H1 (cell line): ENCODE measurements around the gene ZNF648. TPM values are rescaled to one million over a fixed set of nuclear protein-coding genes. Genes with fewer than 3 reads are reported as not detected.
"Not testable (repeated sequence)": the region's sequence is repeated elsewhere in the genome, so short reads cannot be mapped to it uniquely, and the experiment has no call there.

Experiments used
- CTCF ChIA-PET: fragments of 300-600 bp; sonication (Branson Sonifier 250); formaldehyde crosslinking; loops from one replicate; lab custom pipeline; 2021; ENCODE audit not compliant: partially characterized antibody; lab: Charles Lee
- POLR2A ChIA-PET: fragments of 300-600 bp; sonication (Branson Sonifier 250); formaldehyde crosslinking; loops from one replicate; lab custom pipeline; 2021; ENCODE audit warnings: inconsistent platforms; ENCODE audit not compliant: partially characterized antibody; lab: Charles Lee
- DNase-seq, 2 experiments: peaks; one replicate each; pipeline versions ENCODE4 v3.0.0 to v3.0.0-alpha.2; 2010 to 2022; ENCODE audit warnings: low spot score in 2 of 2, low read depth in 1 of 2, mixed read lengths in 1 of 2
- FAIRE-seq: peaks from 2 replicates; lab custom pipeline; 2011; peaks lifted over from hg19 to GRCh38; lab: Jason Lieb, UNC
- H2AFZ ChIP-seq: 2 replicates; pipeline ENCODE4 v1.8.1; 2012; ENCODE audit warnings: low read length, inconsistent platforms
- H2AK5ac ChIP-seq: 2 replicates; pipeline ENCODE4 v1.6.1; 2013; ENCODE audit warnings: low read depth, low read length
- H2BK120ac ChIP-seq: replicated peaks from 2 replicates; pipeline ENCODE3; 2013; ENCODE audit warnings: low read depth, low read length, inconsistent platforms
- H2BK12ac ChIP-seq: 2 replicates; pipeline ENCODE4 v1.6.1; 2013; ENCODE audit warnings: low read depth, low read length
- H2BK15ac ChIP-seq: 2 replicates; pipeline ENCODE4 v1.6.1; 2013; ENCODE audit warnings: low read length
- H2BK20ac ChIP-seq: 2 replicates; pipeline ENCODE4 v1.6.1; 2013; ENCODE audit warnings: low read length
- H2BK5ac ChIP-seq: 2 replicates; pipeline ENCODE4 v1.6.1; 2013; ENCODE audit warnings: low read depth, low read length
- H3K14ac ChIP-seq: 2 replicates; pipeline ENCODE4 v1.6.1; 2013; ENCODE audit warnings: inconsistent platforms; ENCODE audit not compliant: insufficient read length
- H3K18ac ChIP-seq: 2 replicates; pipeline ENCODE4 v1.6.1; 2013; ENCODE audit warnings: low read length; ENCODE audit errors: extremely low read depth
- H3K23ac ChIP-seq: 2 replicates; pipeline ENCODE4 v1.6.1; 2013; ENCODE audit warnings: inconsistent platforms; ENCODE audit not compliant: insufficient read length
- H3K23me2 ChIP-seq: 2 replicates; pipeline ENCODE4 v1.6.1; 2013; ENCODE audit warnings: low read depth, low read length
- H3K27ac ChIP-seq: 2 replicates; pipeline ENCODE4 v1.6.1; 2011; ENCODE audit warnings: low read depth, low read length, inconsistent platforms
- H3K27me3 ChIP-seq, 4 experiments: replicated peaks in 1 of 4; 1 replicate in 1 of 4; 2 replicates in 3 of 4; pipeline versions ENCODE4 v1.6.1 to v1.8.1; 2011 to 2013; ENCODE audit warnings: low read length in 3 of 4, mild to moderate bottlenecking in 3 of 4, inconsistent platforms in 2 of 4, mixed read lengths in 2 of 4, moderate library complexity in 1 of 4; ENCODE audit not compliant: control insufficient read depth in 3 of 4, insufficient read depth in 3 of 4; ENCODE audit errors: extremely low read depth in 1 of 4
- H3K36me3 ChIP-seq, 4 experiments: 2 replicates each; pipeline versions ENCODE4 v1.6.1 to v1.8.1; 2011 to 2013; ENCODE audit warnings: mild to moderate bottlenecking in 4 of 4, low read length in 3 of 4, moderate library complexity in 2 of 4, control low read depth in 1 of 4, inconsistent platforms in 1 of 4; ENCODE audit not compliant: insufficient read depth in 4 of 4, control insufficient read depth in 2 of 4
- H3K4ac ChIP-seq: replicated peaks from 2 replicates; pipeline ENCODE3; 2013; ENCODE audit warnings: low read length, low read depth, mixed read lengths, inconsistent platforms; ENCODE audit not compliant: insufficient read length
- H3K4me1 ChIP-seq, 4 experiments: replicated peaks in 1 of 4; 1 replicate in 1 of 4; 2 replicates in 3 of 4; pipeline versions ENCODE4 v1.6.1 to v1.8.1; 2011 to 2013; ENCODE audit warnings: low read length in 3 of 4, inconsistent platforms in 2 of 4, mixed read lengths in 1 of 4; ENCODE audit not compliant: insufficient read depth in 4 of 4, control insufficient read depth in 3 of 4
- H3K4me2 ChIP-seq, 2 experiments: 2 replicates each; pipeline versions ENCODE4 v1.6.1 to v1.8.1; 2011 to 2013; ENCODE audit warnings: low read depth in 2 of 2, low read length in 2 of 2, control low read depth in 1 of 2, inconsistent platforms in 1 of 2, mild to moderate bottlenecking in 1 of 2; ENCODE audit not compliant: insufficient read depth in 1 of 2
- H3K4me3 ChIP-seq, 4 experiments: fragments of 200-600, 300-600 bp in 1 of 4; sonication (generic), shearing (Covaris generic), sonication (Bioruptor Twin) in 1 of 4; 2 replicates each; pipeline versions ENCODE4 v1.5.1 to v1.8.1; 2011 to 2016; ENCODE audit warnings: low read length in 4 of 4, low read depth in 3 of 4, control low read depth in 2 of 4, inconsistent platforms in 2 of 4, mild to moderate bottlenecking in 2 of 4, mixed read lengths in 1 of 4, moderate library complexity in 1 of 4; ENCODE audit not compliant: insufficient read depth in 2 of 4; ENCODE audit errors: extremely low read depth in 1 of 4
- H3K56ac ChIP-seq: replicated peaks from 2 replicates; pipeline ENCODE3; 2013; ENCODE audit warnings: low read depth, mild to moderate bottlenecking, mixed read lengths, low read length, inconsistent platforms; ENCODE audit not compliant: insufficient read length
- H3K79me1 ChIP-seq: 2 replicates; pipeline ENCODE4 v1.6.1; 2013; ENCODE audit warnings: low read depth, low read length, control low read depth
- H3K79me2 ChIP-seq, 2 experiments: 2 replicates each; pipeline versions ENCODE4 v1.6.1 to v1.8.1; 2012 to 2013; ENCODE audit warnings: low read length in 2 of 2, mild to moderate bottlenecking in 2 of 2, inconsistent platforms in 1 of 2; ENCODE audit not compliant: insufficient read depth in 2 of 2, control insufficient read depth in 1 of 2
- H3K9ac ChIP-seq, 4 experiments: replicated peaks in 1 of 4; 1 replicate in 1 of 4; 2 replicates in 3 of 4; pipeline versions ENCODE4 v1.6.1 to v1.8.1; 2011 to 2013; ENCODE audit warnings: low read depth in 3 of 4, low read length in 3 of 4, control low read depth in 2 of 4, mild to moderate bottlenecking in 2 of 4, moderate library complexity in 2 of 4, inconsistent platforms in 1 of 4; ENCODE audit errors: extremely low read depth in 1 of 4
- H3K9me3 ChIP-seq, 2 experiments: 2 replicates each; pipeline versions ENCODE4 v1.6.1 to v1.8.1; 2012 to 2013; ENCODE audit warnings: mild to moderate bottlenecking in 2 of 2, moderate library complexity in 2 of 2, control low read depth in 1 of 2, inconsistent platforms in 1 of 2, low read depth in 1 of 2, low read length in 1 of 2, mixed read lengths in 1 of 2; ENCODE audit not compliant: insufficient read depth in 2 of 2
- H4K20me1 ChIP-seq, 2 experiments: replicated peaks in 1 of 2; 2 replicates each; pipeline versions ENCODE3 to v1.8.1; 2011 to 2013; ENCODE audit warnings: inconsistent platforms in 2 of 2, low read length in 2 of 2, mild to moderate bottlenecking in 1 of 2; ENCODE audit not compliant: insufficient read depth in 2 of 2, control insufficient read depth in 1 of 2
- H4K5ac ChIP-seq: 2 replicates; pipeline ENCODE4 v1.6.1; 2013; ENCODE audit warnings: low read length, low read depth, mixed read lengths, inconsistent platforms; ENCODE audit not compliant: insufficient read length
- H4K8ac ChIP-seq: 2 replicates; pipeline ENCODE4 v1.8.0; 2013; ENCODE audit warnings: mild to moderate bottlenecking, moderate library complexity, low read length, inconsistent platforms; ENCODE audit not compliant: insufficient read depth; ENCODE audit errors: extremely low read depth
- H4K91ac ChIP-seq: replicated peaks from 2 replicates; pipeline ENCODE3; 2013; ENCODE audit warnings: low read length, mixed read lengths, inconsistent platforms; ENCODE audit not compliant: insufficient read length
- WGBS, 2 experiments: shearing (Covaris generic) in 1 of 2; methylation state at CpG; one replicate each; pipeline versions ENCODE4 v1.1.6 to v1.1.7; 2013 to 2015; ENCODE audit warnings: low lambda C conversion rate in 2 of 2, mixed read lengths in 2 of 2, inconsistent platforms in 1 of 2, low coverage in 1 of 2, missing lambda C conversion rate in 1 of 2; ENCODE audit not compliant: insufficient replicate concordance in 2 of 2, insufficient coverage in 1 of 2, insufficient read length in 1 of 2; ENCODE audit errors: extremely low coverage in 1 of 2, missing lambda C conversion rate in 1 of 2; 5-methylcytosine and 5-hydroxymethylcytosine counted together
- polyA plus RNA-seq, 7 experiments: library from polyadenylated mRNA; depleted of rRNA in 3 of 7; stranded (reverse) in 5 of 7; unstranded in 2 of 7; fragments of >200 nt in 5 of 7; fragments of 200-250 nt in 2 of 7; gene quantifications; 1 replicate in 5 of 7; 2 replicates in 1 of 7; 4 replicates in 1 of 7; pipeline versions ENCODE4 v1.2.1 to v1.2.3, GENCODE V29; 2011 to 2013; ENCODE audit warnings: missing spikeins in 2 of 7, mixed read lengths in 2 of 7
- total RNA-seq: library from RNA; stranded (reverse); fragmentation: NEBNext Ultra II Directional; extraction: Animal tissue kit (Norgen Biotek cat#: 25700); gene quantifications from 2 replicates; pipeline ENCODE4 v1.2.1, GENCODE V29; 2021

ZNF648 gene
- total and polyA plus RNA-seq, 2 of the 8 experiments (the other 6 are each of a cell fraction or from before 2014, with no cell fraction given), result 0.20 to 0.53 TPM

DNA sequence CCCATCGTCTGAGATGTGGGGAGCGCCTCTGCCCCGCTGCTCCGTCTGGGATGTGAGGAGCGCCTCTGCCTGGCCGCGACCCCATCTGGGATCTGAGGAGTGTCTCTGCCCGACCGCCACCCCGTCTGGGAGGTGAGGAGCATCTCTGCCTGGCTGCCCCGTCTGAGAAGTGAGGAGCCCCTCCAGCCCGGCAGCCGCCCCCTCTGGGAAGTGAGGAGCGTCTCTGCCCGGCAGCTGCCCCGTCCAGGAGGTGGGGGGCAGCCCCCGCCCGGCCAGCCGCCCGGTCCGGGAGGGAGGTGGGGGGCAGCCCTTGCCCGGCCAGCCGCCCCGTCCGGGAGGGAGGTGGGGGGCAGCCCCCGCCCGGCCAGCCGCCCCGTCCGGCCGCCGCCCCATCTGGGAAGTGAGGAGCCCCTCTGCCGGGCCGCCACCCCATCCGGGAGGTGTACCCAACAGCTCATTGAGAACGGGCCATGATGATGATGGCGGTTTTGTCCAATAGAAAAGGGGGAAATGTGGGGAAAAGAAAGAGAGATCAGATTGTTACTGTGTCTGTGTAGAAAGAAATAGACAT lies 50.6 kb downstream of the ZNF648 start:
- H3K23me2 ChIP-seq, H3K14ac ChIP-seq, H3K27ac ChIP-seq, H2AFZ ChIP-seq, H2BK15ac ChIP-seq, H2BK5ac ChIP-seq, H3K4me2 ChIP-seq, H3K79me1 ChIP-seq, H3K23ac ChIP-seq, H2BK20ac ChIP-seq, H3K79me2 ChIP-seq, H3K4me1 ChIP-seq, POLR2A ChIA-PET, H4K91ac ChIP-seq, CTCF ChIA-PET, H2BK12ac ChIP-seq, H3K9ac ChIP-seq, H3K18ac ChIP-seq, H4K8ac ChIP-seq, FAIRE-seq, H3K4ac ChIP-seq, H4K20me1 ChIP-seq, H3K56ac ChIP-seq, H2AK5ac ChIP-seq, H2BK120ac ChIP-seq, H3K36me3 ChIP-seq, H3K4me3 ChIP-seq, H4K5ac ChIP-seq, H3K27me3 ChIP-seq, DNase-seq: not testable (repeated sequence)
- no CpG with 5 or more reads among the region's 37 CpGs for WGBS, 2 experiments
- H3K9me3 ChIP-seq, result peaks cover 0 to 12% of the 10 kb centered on the region in 2 experiments; a peak in 2 of 4 replicates

GRCh38 chr1:182005398-182005797 lies 56.1 kb downstream of the ZNF648 start:
- H3K79me1 ChIP-seq, H3K9me3 ChIP-seq, H3K27ac ChIP-seq, H3K4ac ChIP-seq, H3K23me2 ChIP-seq, H3K4me2 ChIP-seq, H2BK15ac ChIP-seq, H3K79me2 ChIP-seq, H2BK12ac ChIP-seq, H3K56ac ChIP-seq, DNase-seq, H3K4me1 ChIP-seq, H2AFZ ChIP-seq, H3K27me3 ChIP-seq, FAIRE-seq, H3K9ac ChIP-seq, H4K91ac ChIP-seq, H2BK5ac ChIP-seq, H2BK20ac ChIP-seq, H4K8ac ChIP-seq, H3K14ac ChIP-seq, H2BK120ac ChIP-seq, H3K23ac ChIP-seq, H2AK5ac ChIP-seq, H4K5ac ChIP-seq, H3K18ac ChIP-seq, H3K36me3 ChIP-seq, H3K4me3 ChIP-seq, POLR2A ChIA-PET, H4K20me1 ChIP-seq: not testable (repeated sequence)
- 90% methylated on average over 3 of the region's 3 CpGs; no CpG with 5 or more reads in 1 of the 2 experiments for WGBS, 2 experiments
- CTCF ChIA-PET, result interaction anchor here (0.8 to 5.5 kb wide), 10 partner anchors 8 to 524 kb away, joined by 3 to 38 read pairs (median 6); no protein-coding TSS in a partner anchor
